ENCODE data around the gene GIMAP6. TPM values are rescaled to one million over a fixed set of nuclear protein-coding genes. Genes with fewer than 3 reads are reported as not detected.

Gene GIMAP6
- total and polyA plus RNA-seq, 7 donors = 5.8 to 25.0 (median 12.2) TPM

DNA sequence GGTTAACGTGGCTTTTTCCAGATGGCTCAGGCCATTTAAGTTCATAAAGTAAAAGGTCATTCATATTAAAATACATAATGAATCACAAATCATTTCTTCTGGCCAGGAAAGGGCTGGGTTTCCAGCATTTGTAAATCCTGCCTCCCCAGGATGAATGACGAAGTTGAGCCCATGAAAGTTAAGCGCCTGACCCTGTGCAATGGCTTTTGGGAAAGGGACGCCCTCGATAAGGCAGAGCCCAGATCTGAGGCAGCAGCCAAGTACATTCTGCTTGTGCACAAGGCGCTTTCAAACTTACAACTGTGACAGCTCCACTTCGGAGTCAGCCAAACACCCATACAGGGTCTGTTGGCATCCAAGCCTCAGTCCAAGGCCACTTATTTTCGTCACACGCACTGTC, 2.8 kb downstream of the GIMAP6 start:
- no peak for DNase-seq
- intact Hi-C loops (cut with DNase I) = no loop called here
- TF ChIP-seq, protein P1, sequence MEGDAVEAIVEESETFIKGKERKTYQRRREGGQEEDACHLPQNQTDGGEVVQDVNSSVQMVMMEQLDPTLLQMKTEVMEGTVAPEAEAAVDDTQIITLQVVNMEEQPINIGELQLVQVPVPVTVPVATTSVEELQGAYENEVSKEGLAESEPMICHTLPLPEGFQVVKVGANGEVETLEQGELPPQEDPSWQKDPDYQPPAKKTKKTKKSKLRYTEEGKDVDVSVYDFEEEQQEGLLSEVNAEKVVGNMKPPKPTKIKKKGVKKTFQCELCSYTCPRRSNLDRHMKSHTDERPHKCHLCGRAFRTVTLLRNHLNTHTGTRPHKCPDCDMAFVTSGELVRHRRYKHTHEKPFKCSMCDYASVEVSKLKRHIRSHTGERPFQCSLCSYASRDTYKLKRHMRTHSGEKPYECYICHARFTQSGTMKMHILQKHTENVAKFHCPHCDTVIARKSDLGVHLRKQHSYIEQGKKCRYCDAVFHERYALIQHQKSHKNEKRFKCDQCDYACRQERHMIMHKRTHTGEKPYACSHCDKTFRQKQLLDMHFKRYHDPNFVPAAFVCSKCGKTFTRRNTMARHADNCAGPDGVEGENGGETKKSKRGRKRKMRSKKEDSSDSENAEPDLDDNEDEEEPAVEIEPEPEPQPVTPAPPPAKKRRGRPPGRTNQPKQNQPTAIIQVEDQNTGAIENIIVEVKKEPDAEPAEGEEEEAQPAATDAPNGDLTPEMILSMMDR (IDR thresholded peaks at IDR 0.05) = no peak
- TF ChIP-seq EP300 (IDR thresholded peaks at IDR 0.05) (no peak), POLR2AphosphoS5 (IDR thresholded peaks at IDR 0.05) (peak in 2 of 4 donors; percentile 35 to 58)
- Histone ChIP-seq H3K4me3 (no peak overlapping the region), H3K27me3 (no peaks in the 10 kb centered on the region), H3K27ac (peak overlapping the region in 3 of 4 donors; percentile 27 to 62 (median 45)), H3K9me3 (no peaks in the 10 kb centered on the region), H3K4me1 (no peaks in the 10 kb centered on the region), H3K36me3 (no peaks in the 10 kb centered on the region)
- WGBS, 2 donors = 83 to 93% methylated on average over 9 of the region's 9 CpGs

DNA sequence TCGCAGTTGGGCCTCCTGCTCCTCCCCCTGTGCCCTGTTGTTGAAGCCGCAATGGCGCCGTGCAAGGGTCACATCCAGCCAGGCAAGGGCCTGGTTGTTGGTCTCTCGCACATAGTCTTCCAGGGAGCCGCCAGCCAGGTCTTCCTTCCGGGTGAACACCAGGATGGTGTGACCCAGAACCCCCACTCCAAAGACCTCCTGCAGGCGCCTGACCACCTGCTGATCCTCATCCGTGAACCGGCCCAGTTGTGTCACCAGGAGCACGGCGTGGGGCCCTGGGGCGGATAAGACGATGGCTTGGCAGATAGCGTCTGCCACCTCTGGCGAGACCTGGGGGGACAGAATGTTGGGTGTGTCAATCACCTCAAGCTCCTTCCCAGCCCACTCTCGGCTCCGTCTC, 4.2 kb downstream of the GIMAP6 start:
- 97 to 98% methylated on average over 18 of the region's 18 CpGs for WGBS, 2 donors
- Histone ChIP-seq H3K36me3 (no peaks in the 10 kb centered on the region), H3K27me3 (no peaks in the 10 kb centered on the region), H3K27ac (peak overlapping the region in 1 of 4 donors; percentile 60), H3K4me3 (no peak overlapping the region), H3K4me1 (no peaks in the 10 kb centered on the region), H3K9me3 (no peaks in the 10 kb centered on the region)
- no peak for TF ChIP-seq POLR2A (IDR thresholded peaks at IDR 0.05)
- TF ChIP-seq, protein P1 (IDR thresholded peaks at IDR 0.05) = no peak
- intact Hi-C loops (cut with DNase I) = no loop called here
- DNase-seq = no peak

DNA sequence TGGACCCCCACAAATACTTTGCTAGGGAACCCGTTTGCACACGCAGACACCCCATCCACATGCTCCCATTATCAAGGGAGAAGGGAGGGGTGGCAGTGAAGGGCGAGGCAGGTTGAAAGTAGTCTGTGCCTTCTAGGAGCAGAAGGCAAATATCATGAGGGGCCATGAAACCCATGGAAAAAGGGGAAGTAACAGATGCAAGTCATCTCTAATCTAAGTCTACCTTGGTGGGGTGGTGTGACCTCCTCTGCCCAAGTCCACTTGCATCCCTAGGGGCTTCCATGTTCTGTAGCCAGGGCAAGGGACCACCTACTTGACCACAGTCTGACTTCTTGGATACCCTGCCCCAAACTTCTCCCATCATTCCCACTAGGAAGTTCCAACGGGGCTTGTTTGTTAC, 5.5 kb downstream of the GIMAP6 start:
- no peaks in the 10 kb centered on the region for H3K4me1 ChIP-seq
- peak overlapping the region in 1 of 4 donors; percentile 5 for H3K27ac ChIP-seq
- H3K9me3 ChIP-seq = no peaks in the 10 kb centered on the region
- TF ChIP-seq POLR2A (IDR thresholded peaks at IDR 0.05) (no peak), EP300 (IDR thresholded peaks at IDR 0.05) (no peak), POLR2AphosphoS5 (IDR thresholded peaks at IDR 0.05) (no peak)
- TF ChIP-seq, protein P1 (IDR thresholded peaks at IDR 0.05) = no peak
- H3K27me3 ChIP-seq = no peaks in the 10 kb centered on the region
- 84 to 94% methylated on average over 4 of the region's 4 CpGs for WGBS, 2 donors
- intact Hi-C loops (cut with DNase I) = no loop called here
- no peak overlapping the region for H3K4me3 ChIP-seq
- H3K36me3 ChIP-seq = no peaks in the 10 kb centered on the region
- DNase-seq = no peak

DNA sequence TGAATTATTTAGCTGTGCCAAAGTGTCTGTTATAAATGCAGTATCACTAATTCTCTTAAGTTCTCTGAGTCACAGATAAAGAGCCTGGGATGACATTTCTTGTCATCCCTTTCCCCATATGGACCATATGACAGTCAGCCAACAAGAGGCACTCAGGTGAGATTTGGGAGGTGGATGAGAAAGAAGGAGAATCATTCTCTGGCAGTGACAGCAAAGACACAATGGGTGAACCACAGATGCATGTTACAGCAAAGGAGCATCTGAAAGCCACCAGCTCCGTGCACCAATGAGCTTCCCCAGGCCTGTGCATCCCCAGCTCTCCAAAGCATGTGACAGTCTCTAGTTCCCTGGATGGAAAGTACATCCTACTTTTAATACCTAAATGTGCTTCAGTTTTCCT, 10.8 kb downstream of the GIMAP6 start:
- intact Hi-C loops (cut with DNase I) = no loop called here
- Histone ChIP-seq H3K36me3 (no peaks in the 10 kb centered on the region), H3K4me1 (no peaks in the 10 kb centered on the region), H3K27me3 (no peaks in the 10 kb centered on the region), H3K4me3 (no peak overlapping the region), H3K27ac (no peak overlapping the region), H3K9me3 (no peaks in the 10 kb centered on the region)
- TF ChIP-seq POLR2A (IDR thresholded peaks at IDR 0.05) (no peak), EP300 (IDR thresholded peaks at IDR 0.05) (no peak), POLR2AphosphoS5 (IDR thresholded peaks at IDR 0.05) (no peak)
- TF ChIP-seq, protein P1 (IDR thresholded peaks at IDR 0.05) = no peak
- DNase-seq = no peak
- WGBS, 2 donors = 71 to 80% methylated on average over 1 of the region's 1 CpG

DNA sequence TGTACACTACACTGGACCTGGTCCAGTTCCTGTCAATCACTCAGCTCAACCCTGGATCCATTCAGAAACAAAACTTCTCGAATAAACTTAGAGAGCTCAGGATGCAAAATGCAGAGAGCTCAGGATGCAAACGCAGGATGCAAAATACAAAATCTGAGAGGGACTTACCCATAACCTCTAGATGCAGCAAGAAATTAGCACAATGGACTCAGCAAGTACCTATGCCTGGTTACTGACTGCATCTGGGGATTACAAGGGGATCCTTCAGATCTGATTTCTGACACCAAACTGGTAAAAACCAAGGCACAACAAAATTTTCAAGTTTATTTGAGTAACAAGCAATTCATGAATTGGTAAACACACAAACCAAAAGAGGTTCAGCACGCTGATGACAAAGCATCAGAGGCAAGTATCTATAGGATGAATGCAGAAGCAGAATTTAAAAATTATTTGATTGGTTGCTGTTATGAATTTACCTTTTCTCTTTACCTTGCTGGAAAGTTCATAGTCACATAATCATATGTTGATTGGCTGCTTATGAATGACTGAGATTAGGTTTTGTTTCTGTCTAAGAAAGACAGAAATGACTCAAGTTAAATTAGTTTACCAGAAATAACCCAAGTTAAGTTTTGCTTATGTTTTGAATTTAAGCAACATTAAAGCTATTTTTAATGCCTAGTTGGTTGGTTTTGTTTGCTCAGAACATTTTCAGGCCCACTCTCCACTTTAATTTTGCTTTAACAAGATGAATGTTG, 11.4 kb downstream of the GIMAP6 start:
- Histone ChIP-seq H3K4me3 (no peak overlapping the region), H3K9me3 (no peaks in the 10 kb centered on the region), H3K4me1 (no peaks in the 10 kb centered on the region), H3K27ac (no peak overlapping the region), H3K36me3 (no peaks in the 10 kb centered on the region), H3K27me3 (no peaks in the 10 kb centered on the region)
- DNase-seq = no peak
- 69 to 71% methylated on average over 3 of the region's 3 CpGs for WGBS, 2 donors
- intact Hi-C loops (cut with DNase I) = no loop called here
- TF ChIP-seq, protein P1 (IDR thresholded peaks at IDR 0.05) = no peak
- TF ChIP-seq POLR2A (IDR thresholded peaks at IDR 0.05) (no peak), POLR2AphosphoS5 (IDR thresholded peaks at IDR 0.05) (no peak), EP300 (IDR thresholded peaks at IDR 0.05) (no peak)
